Measurements from ENCODE around the gene HHATL. TPM values are rescaled to one million over a fixed set of nuclear protein-coding genes. Genes with fewer than 3 reads are reported as not detected.

The HHATL gene
- total and polyA plus RNA-seq, 2 of the 8 experiments (the other 6 are each of a cell fraction or from before 2014, with no cell fraction given) = 0.18 TPM; not detected in 1

GRCh38 chr3:42685891-42686820 is 16.4 kb downstream of the HHATL start:
- H3K9me3 ChIP-seq (ENCODE audit: insufficient read depth in 2 of 2, low read depth in 1 of 2, low read length in 1 of 2) = no peaks in the 10 kb centered on the region
- no peak for TF ChIP-seq JUN (IDR thresholded peaks at IDR 0.05; ENCODE audit: low read depth, low read length)
- no peak for TF ChIP-seq HDAC6 (IDR thresholded peaks at IDR 0.05; ENCODE audit: low read depth, low read length)
- no peak for TF ChIP-seq SIX5 (IDR thresholded peaks at IDR 0.05; ENCODE audit: low read depth, low read length)
- no peak for TF ChIP-seq USF2 (IDR thresholded peaks at IDR 0.05; ENCODE audit: low read length)
- TF ChIP-seq RFX5 (IDR thresholded peaks at IDR 0.05; ENCODE audit: borderline replicate concordance, low read depth, low read length) = no peak
- no peak for TF ChIP-seq EGR1 (IDR thresholded peaks at IDR 0.05; ENCODE audit: borderline replicate concordance, low read depth, low read length)
- no peak for TF ChIP-seq EP300 (IDR thresholded peaks at IDR 0.05; ENCODE audit: borderline replicate concordance in 1 of 2, low read depth in 2 of 2, low read length in 2 of 2)
- TF ChIP-seq SP1 (IDR thresholded peaks at IDR 0.05; ENCODE audit: low read depth, low read length) = no peak
- TF ChIP-seq MAFK (IDR thresholded peaks at IDR 0.05; ENCODE audit: low read depth, low read length) = no peak
- TF ChIP-seq SRF (IDR thresholded peaks at IDR 0.05; ENCODE audit: low read depth, low read length) = no peak
- TF ChIP-seq FOSL1 (IDR thresholded peaks at IDR 0.05; ENCODE audit: insufficient read depth, low read depth, low read length) = no peak

More at GRCh38 chr3:42685891-42686820, 16.4 kb downstream of the HHATL start:
- Histone ChIP-seq H4K20me1 (replicated peaks in 1 of 2; ENCODE audit: control insufficient read depth in 1 of 2, insufficient read depth in 2 of 2, low read length in 2 of 2) (no peaks in the 10 kb centered on the region), H4K5ac (ENCODE audit: insufficient read length, low read depth, low read length) (no peak overlapping the region), H3K4me3 (ENCODE audit: extremely low read depth in 1 of 4, insufficient read depth in 2 of 4, low read depth in 3 of 4, low read length in 4 of 4) (no peak overlapping the region), H2BK120ac (replicated peaks; ENCODE audit: low read depth, low read length) (no peak overlapping the region), H3K18ac (ENCODE audit: extremely low read depth, low read length) (no peak overlapping the region), H3K27ac (ENCODE audit: low read depth, low read length) (no peak overlapping the region), H2AK5ac (ENCODE audit: low read depth, low read length) (no peak overlapping the region), H3K4ac (replicated peaks; ENCODE audit: insufficient read length, low read depth, low read length) (no peak overlapping the region), H3K79me2 (ENCODE audit: control insufficient read depth in 1 of 2, insufficient read depth in 2 of 2, low read length in 2 of 2) (no peaks in the 10 kb centered on the region), H4K8ac (ENCODE audit: extremely low read depth, insufficient read depth, low read length) (no peak overlapping the region), H2BK12ac (ENCODE audit: low read depth, low read length) (no peak overlapping the region), H3K4me2 (ENCODE audit: insufficient read depth in 1 of 2, low read depth in 2 of 2, low read length in 2 of 2) (no peak overlapping the region), H3K23me2 (ENCODE audit: low read depth, low read length) (no peaks in the 10 kb centered on the region), H3K23ac (ENCODE audit: insufficient read length) (no peak overlapping the region), H2BK20ac (ENCODE audit: low read length) (no peak overlapping the region), H3K27me3 (replicated peaks in 1 of 4; ENCODE audit: control insufficient read depth in 3 of 4, extremely low read depth in 1 of 4, insufficient read depth in 3 of 4, low read length in 3 of 4) (no peaks in the 10 kb centered on the region), H3K79me1 (ENCODE audit: low read depth, low read length) (no peaks in the 10 kb centered on the region), H2BK5ac (ENCODE audit: low read depth, low read length) (no peak overlapping the region; the same call in 1 of the 2 replicates), H3K56ac (replicated peaks; ENCODE audit: insufficient read length, low read depth, low read length) (no peak overlapping the region), H2AFZ (ENCODE audit: low read length) (no peak overlapping the region), H3K4me1 (replicated peaks in 1 of 4; ENCODE audit: control insufficient read depth in 3 of 4, insufficient read depth in 4 of 4, low read length in 3 of 4) (peaks cover 0 to 10% (median 4%) of the 10 kb centered on the region in 4 experiments; a peak in 4 of 7 replicates), H3K36me3 (ENCODE audit: control insufficient read depth in 2 of 4, insufficient read depth in 4 of 4, low read length in 3 of 4) (no peaks in the 10 kb centered on the region), H2BK15ac (ENCODE audit: low read length) (no peak overlapping the region), H4K91ac (replicated peaks; ENCODE audit: insufficient read length, low read length) (no peak overlapping the region), H3K9ac (replicated peaks in 1 of 4; ENCODE audit: extremely low read depth in 1 of 4, low read depth in 3 of 4, low read length in 3 of 4) (no peak overlapping the region), H3K14ac (ENCODE audit: insufficient read length) (no peak overlapping the region)
- POLR2A ChIA-PET (ENCODE audit: partially characterized antibody) = interaction anchor here (0.6 to 1.2 kb wide), 2 partner anchors 9 to 25 kb away, joined by 3 read pairs; no protein-coding TSS in a partner anchor
- FAIRE-seq = no peak
- no peak for DNase-seq (ENCODE audit: low read depth in 1 of 2, low spot score in 2 of 2)
- WGBS, 2 experiments (ENCODE audit: extremely low coverage in 1 of 2, insufficient coverage in 1 of 2, insufficient read length in 1 of 2, insufficient replicate concordance in 2 of 2, low coverage in 1 of 2, low lambda C conversion rate in 2 of 2, missing lambda C conversion rate in 1 of 2) = 96% methylated on average over 66 of the region's 80 CpGs; no CpG with 5 or more reads in 1 of the 2 experiments
- CTCF ChIA-PET (ENCODE audit: partially characterized antibody) = interaction anchor here (1.3 to 1.9 kb wide), 3 partner anchors 8 to 64 kb away, joined by 3 to 4 read pairs (median 4); no protein-coding TSS in a partner anchor
